HEK293 (cell line): ENCODE measurements around the gene RINL.

Source experiments
- HIC1 ChIP-seq: fragments of 450-650 bp; formaldehyde crosslinking; IDR thresholded peaks from 2 replicates; pipeline ENCODE4 v1.5.1; 2016; ENCODE audit warnings: missing biosample characterization, missing genetic modification characterization
- HOXD13 ChIP-seq: sonication (generic); formaldehyde crosslinking; IDR thresholded peaks from 2 replicates; pipeline ENCODE4 v1.8.0; 2022; ENCODE audit warnings: missing genetic modification reagents, borderline replicate concordance
- KLF16 ChIP-seq: fragments of 450-650 bp; formaldehyde crosslinking; IDR thresholded peaks from 2 replicates; pipeline ENCODE4 v1.5.1; 2017; ENCODE audit warnings: missing biosample characterization, missing genetic modification characterization
- OVOL3 ChIP-seq: fragments of 450-650 bp; formaldehyde crosslinking; IDR thresholded peaks from 2 replicates; pipeline ENCODE4 v1.5.1; 2016; ENCODE audit warnings: missing biosample characterization, missing genetic modification characterization
- PRDM2 ChIP-seq: fragments of 450-650 bp; formaldehyde crosslinking; IDR thresholded peaks from 2 replicates; pipeline ENCODE4 v1.5.1; 2016; ENCODE audit warnings: missing biosample characterization, missing genetic modification characterization, borderline replicate concordance
- PRDM6 ChIP-seq: fragments of 450-650 bp; formaldehyde crosslinking; IDR thresholded peaks from 2 replicates; pipeline ENCODE4 v1.5.1; 2017; ENCODE audit warnings: missing biosample characterization, missing genetic modification characterization
- SCRT1 ChIP-seq: fragments of 450-650 bp; formaldehyde crosslinking; IDR thresholded peaks from 2 replicates; pipeline ENCODE4 v1.5.1; 2016; ENCODE audit warnings: missing biosample characterization, missing genetic modification characterization, borderline replicate concordance
- TCF7L2 ChIP-seq: IDR thresholded peaks from 2 replicates; pipeline ENCODE4 v1.6.1; 2011; ENCODE audit warnings: low read depth, mild to moderate bottlenecking, inconsistent platforms, low read length, moderate library complexity, borderline replicate concordance
- ZBTB48 ChIP-seq: fragments of 450-650 bp; formaldehyde crosslinking; IDR thresholded peaks from 2 replicates; pipeline ENCODE4 v1.5.1; 2016; ENCODE audit warnings: missing biosample characterization, missing genetic modification characterization
- ZBTB6 ChIP-seq: fragments of 450-650 bp; formaldehyde crosslinking; IDR thresholded peaks from 2 replicates; pipeline ENCODE4 v1.5.1; 2017; ENCODE audit warnings: missing biosample characterization, missing genetic modification characterization
- ZNF138 ChIP-seq: fragments of 450-650 bp; formaldehyde crosslinking; IDR thresholded peaks from 2 replicates; pipeline ENCODE4 v1.5.1; 2016; ENCODE audit warnings: missing biosample characterization, missing genetic modification characterization, borderline replicate concordance
- ZNF140 ChIP-seq: fragments of 450-650 bp; formaldehyde crosslinking; IDR thresholded peaks from 2 replicates; pipeline ENCODE4 v1.5.1; 2016; ENCODE audit warnings: missing biosample characterization, missing genetic modification characterization
- ZNF148 ChIP-seq: fragments of 450-650 bp; formaldehyde crosslinking; IDR thresholded peaks from 2 replicates; pipeline ENCODE4 v1.5.0; 2017; ENCODE audit warnings: missing biosample characterization, missing genetic modification characterization, borderline replicate concordance
- ZNF175 ChIP-seq: fragments of 450-650 bp; formaldehyde crosslinking; IDR thresholded peaks from 2 replicates; pipeline ENCODE4 v1.5.1; 2016; ENCODE audit warnings: missing biosample characterization, missing genetic modification characterization
- ZNF211 ChIP-seq: fragments of 450-650 bp; formaldehyde crosslinking; IDR thresholded peaks from 2 replicates; pipeline ENCODE4 v1.5.1; 2016; ENCODE audit warnings: low read depth, missing biosample characterization, missing genetic modification characterization
- ZNF223 ChIP-seq: fragments of 450-650 bp; formaldehyde crosslinking; IDR thresholded peaks from 2 replicates; pipeline ENCODE4 v1.5.1; 2016; ENCODE audit warnings: missing biosample characterization, missing genetic modification characterization
- ZNF302 ChIP-seq: fragments of 450-650 bp; formaldehyde crosslinking; IDR thresholded peaks from 2 replicates; pipeline ENCODE4 v1.5.1; 2016; ENCODE audit warnings: missing biosample characterization, missing genetic modification characterization, low read depth
- ZNF350 ChIP-seq: fragments of 450-650 bp; formaldehyde crosslinking; IDR thresholded peaks from 2 replicates; pipeline ENCODE4 v1.5.0; 2017; ENCODE audit warnings: missing biosample characterization, mild to moderate bottlenecking, missing genetic modification characterization
- ZNF473 ChIP-seq: fragments of 450-650 bp; formaldehyde crosslinking; IDR thresholded peaks from 2 replicates; pipeline ENCODE4 v1.5.1; 2017; ENCODE audit warnings: missing biosample characterization, missing genetic modification characterization
- ZNF501 ChIP-seq: fragments of 450-650 bp; formaldehyde crosslinking; IDR thresholded peaks from 2 replicates; pipeline ENCODE4 v1.5.1; 2016; ENCODE audit warnings: missing biosample characterization, missing genetic modification characterization
- ZNF560 ChIP-seq: fragments of 450-650 bp; formaldehyde crosslinking; IDR thresholded peaks from 2 replicates; pipeline ENCODE4 v1.5.1; 2017; ENCODE audit warnings: missing biosample characterization, missing genetic modification characterization, borderline replicate concordance
- ZNF585B ChIP-seq: fragments of 450-650 bp; formaldehyde crosslinking; IDR thresholded peaks from 2 replicates; pipeline ENCODE4 v1.5.1; 2016; ENCODE audit warnings: missing biosample characterization, missing genetic modification characterization
- ZNF600 ChIP-seq: fragments of 450-650 bp; formaldehyde crosslinking; IDR thresholded peaks from 2 replicates; pipeline ENCODE4 v1.5.1; 2016; ENCODE audit warnings: missing biosample characterization, missing genetic modification characterization
- ZNF624 ChIP-seq: fragments of 450-650 bp; formaldehyde crosslinking; IDR thresholded peaks from 2 replicates; pipeline ENCODE4 v1.5.1; 2017; ENCODE audit warnings: missing biosample characterization, missing genetic modification characterization
- ZNF626 ChIP-seq: fragments of 450-650 bp; sonication (Bioruptor Pico); formaldehyde crosslinking; IDR thresholded peaks from 2 replicates; pipeline ENCODE4 v1.5.1; 2018; ENCODE audit warnings: missing biosample characterization, missing genetic modification characterization, inconsistent platforms
- ZSCAN16 ChIP-seq: fragments of 450-650 bp; formaldehyde crosslinking; IDR thresholded peaks from 2 replicates; pipeline ENCODE4 v1.5.1; 2016; ENCODE audit warnings: missing biosample characterization, missing genetic modification characterization
- ZSCAN30 ChIP-seq: fragments of 450-650 bp; IDR thresholded peaks from 2 replicates; pipeline ENCODE4 v1.5.1; 2018; ENCODE audit warnings: missing biosample characterization, mild to moderate bottlenecking, missing genetic modification characterization, moderate library complexity

The RINL gene

GRCh38 chr19:38898788-38899446, 20.8 kb upstream of the RINL start (continued):
- TF ChIP-seq HIC1 (peak; percentile 39; the same call in 1 of the 2 replicates), ZNF624 (tag by site-specific recombination) (0 out of 2 replicates have a peak, but pooled peaks have one; percentile 32), PRDM2 (tag by site-specific recombination) (no peak), ZBTB48 (tag by site-specific recombination) (peak; percentile 91), ZNF626 (tag by site-specific recombination) (no peak), PRDM6 (tag by site-specific recombination) (no peak), ZSCAN16 (tag by site-specific recombination) (peak; percentile 51; the same call in 1 of the 2 replicates), ZNF211 (no peak), ZNF350 (tag by site-specific recombination) (no peak), SCRT1 (tag by site-specific recombination) (no peak), ZNF302 (tag by site-specific recombination) (no peak), ZNF600 (tag by site-specific recombination) (no peak; the same call in 1 of the 2 replicates), ZSCAN30 (tag by site-specific recombination) (peak; percentile 86), ZNF175 (tag by site-specific recombination) (no peak), KLF16 (tag by site-specific recombination) (0 out of 2 replicates have a peak, but pooled peaks have one; percentile 8), TCF7L2 (no peak), ZNF223 (peak; percentile 65; the same call in 1 of the 2 replicates), ZNF473 (tag by site-specific recombination) (no peak), OVOL3 (tag by site-specific recombination) (0 out of 2 replicates have a peak, but pooled peaks have one; percentile 33), ZNF501 (tag by site-specific recombination) (no peak), ZNF585B (tag by site-specific recombination) (no peak), ZBTB6 (tag by site-specific recombination) (0 out of 2 replicates have a peak, but pooled peaks have one; percentile 5), ZNF140 (no peak), ZNF138 (tag by site-specific recombination) (peak; percentile 93), ZNF560 (tag by site-specific recombination) (no peak), ZNF148 (no peak), HOXD13 (no peak)
